Measurements from ENCODE around the gene MYH6.
"Not testable (repeated sequence)": the region's sequence is repeated elsewhere in the genome, so short reads cannot be mapped to it uniquely, and the experiment has no call there.

Gene MYH6

GRCh38 chr14:23407516-23408306, at the start of gene MYH6:
Gene MYH6 (minus strand): TSS chr14:23408273. CDS start chr14:23407223, 1,050 bp downstream.
- no peak for DNase-seq (ENCODE audit: low read depth)
- TF ChIP-seq CTCF (IDR thresholded peaks at IDR 0.05; ENCODE audit: insufficient read depth, low read depth, low read length, missing control alignments): no peak
- no peak within 1 kb of the TSS for H3K4me3 ChIP-seq (ENCODE audit: low read depth, low read length)

DNA sequence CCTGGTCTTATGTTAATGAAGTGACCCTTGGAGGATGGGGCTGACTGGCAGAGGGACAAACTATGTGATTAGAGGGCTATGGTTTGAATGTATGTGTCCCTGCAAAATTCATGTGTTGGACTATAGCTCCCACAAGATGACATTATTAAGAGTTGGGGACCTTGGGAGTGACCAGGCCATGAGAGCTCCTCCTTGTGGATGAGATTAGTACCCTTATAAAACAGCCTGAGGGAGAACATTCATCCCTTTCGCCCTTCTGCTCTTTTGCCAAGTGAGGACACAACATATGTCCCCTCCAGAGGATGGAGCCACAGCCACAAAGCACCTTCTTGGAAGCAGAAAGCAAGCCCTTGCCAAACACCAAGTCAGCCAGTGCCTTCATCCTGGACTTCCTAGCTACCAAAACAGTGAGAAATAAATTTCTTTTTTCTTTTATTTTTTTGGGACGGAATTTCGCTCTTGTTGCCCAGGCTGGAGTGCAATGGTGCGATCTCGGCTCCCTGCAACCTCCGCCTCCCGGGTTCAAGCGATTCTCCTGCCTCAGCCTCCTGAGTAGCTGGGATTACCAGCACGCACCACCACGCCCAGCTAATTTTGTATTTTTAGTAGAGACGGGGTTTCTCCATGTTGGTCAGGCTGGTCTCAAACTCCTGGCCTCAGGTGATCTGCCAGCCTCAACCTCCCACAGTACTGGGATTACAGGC, 49.0 kb upstream of the MYH6 start:
- peak; percentile 0 for TF ChIP-seq CTCF (IDR thresholded peaks at IDR 0.05; ENCODE audit: insufficient read depth, low read depth, low read length, missing control alignments)
- not testable (repeated sequence) for DNase-seq (ENCODE audit: low read depth)

DNA sequence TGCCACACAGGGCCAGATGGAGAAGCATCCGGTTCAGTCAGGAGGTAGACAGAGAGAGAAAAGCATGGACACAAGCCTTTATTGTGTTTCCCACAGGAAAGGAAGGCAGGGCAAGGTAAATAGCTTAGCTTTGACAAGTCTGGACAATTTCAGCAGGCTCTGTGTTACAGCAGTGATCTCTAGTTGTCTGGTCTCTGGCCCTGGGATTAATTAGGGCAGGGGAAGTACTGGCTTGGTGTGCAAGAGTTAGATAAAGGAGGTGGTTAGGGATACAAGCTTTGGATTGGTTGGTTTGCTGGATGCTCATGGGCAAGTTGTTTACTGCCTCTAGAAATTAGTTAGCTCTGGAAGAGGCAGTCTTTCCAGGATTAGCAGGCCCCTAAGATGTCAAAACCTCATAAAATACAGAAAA, 46.4 kb upstream of the MYH6 start:
- no peak for TF ChIP-seq CTCF (IDR thresholded peaks at IDR 0.05; ENCODE audit: insufficient read depth, low read depth, low read length, missing control alignments)
- no peak overlapping the region for H3K4me3 ChIP-seq (ENCODE audit: low read depth, low read length)
- no peak for DNase-seq (ENCODE audit: low read depth)

More for the DNA sequence above, 49.0 kb upstream of the MYH6 start:
- not testable (repeated sequence) for H3K4me3 ChIP-seq (ENCODE audit: low read depth, low read length)

DNA sequence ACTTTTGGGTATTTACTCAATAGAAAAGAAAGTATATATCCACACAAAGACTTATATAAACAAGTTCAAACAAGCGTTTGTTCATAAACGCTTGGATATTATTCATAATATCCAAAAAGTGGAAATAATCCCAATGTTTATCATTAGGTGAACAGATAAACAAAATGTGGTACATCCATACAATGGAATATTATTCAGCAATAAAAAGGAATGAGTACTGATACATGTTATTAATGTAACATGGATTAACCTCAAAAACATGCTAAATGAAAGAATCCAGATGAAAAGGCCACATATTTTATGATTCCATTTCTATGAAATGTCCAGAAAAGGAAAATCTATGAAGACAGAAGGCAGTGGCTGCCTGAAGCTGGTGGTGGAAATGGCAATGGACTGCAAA, 44.2 kb upstream of the MYH6 start:
- no peak overlapping the region for H3K4me3 ChIP-seq (ENCODE audit: low read depth, low read length)
- no peak for TF ChIP-seq CTCF (IDR thresholded peaks at IDR 0.05; ENCODE audit: insufficient read depth, low read depth, low read length, missing control alignments)
- DNase-seq (ENCODE audit: low read depth): no peak

GRCh38 chr14:23450379-23450778, 42.3 kb upstream of the MYH6 start:
- no peak for DNase-seq (ENCODE audit: low read depth)
- H3K4me3 ChIP-seq (ENCODE audit: low read depth, low read length): no peak overlapping the region
- no peak for TF ChIP-seq CTCF (IDR thresholded peaks at IDR 0.05; ENCODE audit: insufficient read depth, low read depth, low read length, missing control alignments)

GRCh38 chr14:23449314-23449713, 41.2 kb upstream of the MYH6 start:
- TF ChIP-seq CTCF (IDR thresholded peaks at IDR 0.05; ENCODE audit: insufficient read depth, low read depth, low read length, missing control alignments): no peak
- H3K4me3 ChIP-seq (ENCODE audit: low read depth, low read length): no peak overlapping the region
- no peak for DNase-seq (ENCODE audit: low read depth)
